Astrocyte (in vitro differentiated cells and primary cell): ENCODE results near the gene ARFRP1. TPM values are rescaled to one million over a fixed set of nuclear protein-coding genes. Genes with fewer than 3 reads are reported as not detected.

Experiments used
- DNase-seq: peaks from one replicate; pipeline ENCODE4 v3.0.0-alpha.2; 2010; ENCODE audit warnings: low read depth
- FAIRE-seq: peaks from 2 replicates; lab custom pipeline; 2011; peaks lifted over from hg19 to GRCh38; lab: Jason Lieb, UNC
- H2AFZ ChIP-seq: 2 replicates; pipeline ENCODE4 v1.6.0; 2012; ENCODE audit warnings: low read depth, low read length, inconsistent platforms
- H3K27ac ChIP-seq: 2 replicates; pipeline ENCODE4 v1.5.1; 2011; ENCODE audit warnings: low read depth, low read length, inconsistent platforms
- H3K27me3 ChIP-seq: 2 replicates; pipeline ENCODE4 v1.6.0; 2011; ENCODE audit warnings: low read length, inconsistent platforms; ENCODE audit not compliant: insufficient read depth
- H3K36me3 ChIP-seq: 2 replicates; pipeline ENCODE4 v1.5.1; 2011; ENCODE audit warnings: low read length, inconsistent platforms; ENCODE audit not compliant: insufficient read depth
- H3K4me1 ChIP-seq: 2 replicates; pipeline ENCODE4 v1.5.1; 2011; ENCODE audit warnings: low read length, inconsistent platforms; ENCODE audit not compliant: insufficient read depth
- H3K4me2 ChIP-seq: 2 replicates; pipeline ENCODE4 v1.6.0; 2012; ENCODE audit warnings: low read length, inconsistent platforms
- H3K4me3 ChIP-seq: 2 replicates; pipeline ENCODE4 v1.5.1; 2011; ENCODE audit warnings: low read depth, mild to moderate bottlenecking, low read length, inconsistent platforms; ENCODE audit not compliant: insufficient read depth
- H3K79me2 ChIP-seq: 2 replicates; pipeline ENCODE4 v1.6.0; 2012; ENCODE audit warnings: mild to moderate bottlenecking, low read length, inconsistent platforms; ENCODE audit not compliant: insufficient read depth
- H3K9ac ChIP-seq: 2 replicates; pipeline ENCODE4 v1.6.0; 2012; ENCODE audit warnings: mild to moderate bottlenecking, low read length, inconsistent platforms
- H3K9me3 ChIP-seq: 2 replicates; pipeline ENCODE4 v1.5.1; 2012; ENCODE audit warnings: low read depth, mild to moderate bottlenecking, low read length, inconsistent platforms; ENCODE audit not compliant: insufficient read depth
- H4K20me1 ChIP-seq: 2 replicates; pipeline ENCODE4 v1.6.0; 2012; ENCODE audit warnings: low read length, inconsistent platforms; ENCODE audit not compliant: insufficient read depth
- H3K27ac Mint-ChIP-seq: one replicate; pipeline ENCODE4 v1.8.0; 2021; ENCODE audit warnings: mild to moderate bottlenecking, mixed read lengths; ENCODE audit not compliant: unreplicated experiment
- H3K27me3 Mint-ChIP-seq: one replicate; pipeline ENCODE4 v1.8.0; 2021; ENCODE audit warnings: low read depth, mixed read lengths; ENCODE audit not compliant: unreplicated experiment
- H3K36me3 Mint-ChIP-seq: one replicate; pipeline ENCODE4 v1.8.0; 2021; ENCODE audit warnings: low read depth, mixed read lengths; ENCODE audit not compliant: unreplicated experiment
- H3K4me1 Mint-ChIP-seq: one replicate; pipeline ENCODE4 v1.8.0; 2021; ENCODE audit warnings: low read depth, mixed read lengths; ENCODE audit not compliant: unreplicated experiment
- H3K4me3 Mint-ChIP-seq: one replicate; pipeline ENCODE4 v1.8.0; 2021; ENCODE audit warnings: mild to moderate bottlenecking, moderate library complexity, mixed read lengths; ENCODE audit not compliant: unreplicated experiment
- H3K9me3 Mint-ChIP-seq: one replicate; pipeline ENCODE4 v1.8.0; 2021; ENCODE audit warnings: mild to moderate bottlenecking, mixed read lengths; ENCODE audit not compliant: unreplicated experiment
- EZH2 ChIP-seq: IDR thresholded peaks from 2 replicates; pipeline ENCODE4 v1.6.1; 2012; ENCODE audit warnings: mild to moderate bottlenecking, low read length, inconsistent platforms; ENCODE audit not compliant: insufficient read depth
- total RNA-seq: library from RNA; stranded (reverse); gene quantifications from 2 replicates; pipeline ENCODE4 v1.2.1, GENCODE V29; 2021
- TF ChIP-seq, protein P1 (sequence below): IDR thresholded peaks from 2 replicates; pipeline ENCODE4 v1.5.1; 2011; ENCODE audit warnings: low read depth, mild to moderate bottlenecking, inconsistent platforms, low read length, moderate library complexity; ENCODE audit not compliant: insufficient read depth

Gene ARFRP1
- total RNA-seq, 1 donor from 2014 or later = 32.5 TPM

- no peaks in the 10 kb centered on the region for H3K9me3 ChIP-seq
- peaks cover 4% of the 10 kb centered on the region for H3K36me3 Mint-ChIP-seq
- H3K27me3 ChIP-seq = no peaks in the 10 kb centered on the region
- H3K27ac Mint-ChIP-seq = no peak overlapping the region
- H3K79me2 ChIP-seq = no peaks in the 10 kb centered on the region
- no peak overlapping the region for H2AFZ ChIP-seq
- no peak overlapping the region for H3K4me2 ChIP-seq
- TF ChIP-seq, protein P1, sequence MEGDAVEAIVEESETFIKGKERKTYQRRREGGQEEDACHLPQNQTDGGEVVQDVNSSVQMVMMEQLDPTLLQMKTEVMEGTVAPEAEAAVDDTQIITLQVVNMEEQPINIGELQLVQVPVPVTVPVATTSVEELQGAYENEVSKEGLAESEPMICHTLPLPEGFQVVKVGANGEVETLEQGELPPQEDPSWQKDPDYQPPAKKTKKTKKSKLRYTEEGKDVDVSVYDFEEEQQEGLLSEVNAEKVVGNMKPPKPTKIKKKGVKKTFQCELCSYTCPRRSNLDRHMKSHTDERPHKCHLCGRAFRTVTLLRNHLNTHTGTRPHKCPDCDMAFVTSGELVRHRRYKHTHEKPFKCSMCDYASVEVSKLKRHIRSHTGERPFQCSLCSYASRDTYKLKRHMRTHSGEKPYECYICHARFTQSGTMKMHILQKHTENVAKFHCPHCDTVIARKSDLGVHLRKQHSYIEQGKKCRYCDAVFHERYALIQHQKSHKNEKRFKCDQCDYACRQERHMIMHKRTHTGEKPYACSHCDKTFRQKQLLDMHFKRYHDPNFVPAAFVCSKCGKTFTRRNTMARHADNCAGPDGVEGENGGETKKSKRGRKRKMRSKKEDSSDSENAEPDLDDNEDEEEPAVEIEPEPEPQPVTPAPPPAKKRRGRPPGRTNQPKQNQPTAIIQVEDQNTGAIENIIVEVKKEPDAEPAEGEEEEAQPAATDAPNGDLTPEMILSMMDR = no peak
- TF ChIP-seq EZH2 = no peak
- no peak overlapping the region for H3K4me3 Mint-ChIP-seq
- no peak for DNase-seq
- no peaks in the 10 kb centered on the region for H3K9me3 Mint-ChIP-seq
- H3K4me1 Mint-ChIP-seq = peaks cover 4% of the 10 kb centered on the region
- H3K36me3 ChIP-seq = no peaks in the 10 kb centered on the region
- no peaks in the 10 kb centered on the region for H3K4me1 ChIP-seq
- no peak overlapping the region for H3K9ac ChIP-seq
- H3K4me3 ChIP-seq = no peak overlapping the region
- no peaks in the 10 kb centered on the region for H3K27me3 Mint-ChIP-seq
- FAIRE-seq = no peak
- no peak overlapping the region for H3K27ac ChIP-seq
- H4K20me1 ChIP-seq = peaks cover 3% of the 10 kb centered on the region
Measured at GRCh38 chr20:63750807-63751470, 43.2 kb upstream of the ARFRP1 start.

GRCh38 chr20:63749597-63750508, 42.1 kb upstream of the ARFRP1 start:
- Histone ChIP-seq H3K36me3 (no peaks in the 10 kb centered on the region), H3K27ac (no peak overlapping the region), H3K4me2 (no peak overlapping the region), H3K9ac (no peak overlapping the region), H3K79me2 (no peaks in the 10 kb centered on the region), H3K4me1 (no peaks in the 10 kb centered on the region), H2AFZ (no peak overlapping the region), H3K4me3 (no peak overlapping the region), H3K9me3 (no peaks in the 10 kb centered on the region), H3K27me3 (no peaks in the 10 kb centered on the region), H4K20me1 (peaks cover 3% of the 10 kb centered on the region)
- H3K27me3 Mint-ChIP-seq = no peaks in the 10 kb centered on the region
- no peak overlapping the region for H3K27ac Mint-ChIP-seq
- no peak overlapping the region for H3K4me3 Mint-ChIP-seq
- no peak for FAIRE-seq
- H3K4me1 Mint-ChIP-seq = peaks cover 4% of the 10 kb centered on the region
- no peaks in the 10 kb centered on the region for H3K9me3 Mint-ChIP-seq
- DNase-seq = no peak
- TF ChIP-seq, protein P1 = no peak
- no peak for TF ChIP-seq EZH2
- peaks cover 6% of the 10 kb centered on the region for H3K36me3 Mint-ChIP-seq

- Histone ChIP-seq H2AFZ (no peak overlapping the region), H3K4me1 (no peaks in the 10 kb centered on the region), H3K4me3 (no peak overlapping the region), H3K27ac (no peak overlapping the region), H3K79me2 (no peaks in the 10 kb centered on the region), H3K9ac (no peak overlapping the region), H3K27me3 (no peaks in the 10 kb centered on the region), H4K20me1 (peaks cover 3% of the 10 kb centered on the region), H3K9me3 (no peaks in the 10 kb centered on the region), H3K36me3 (no peaks in the 10 kb centered on the region), H3K4me2 (no peak overlapping the region)
- peaks cover 6% of the 10 kb centered on the region for H3K36me3 Mint-ChIP-seq
- no peak overlapping the region for H3K4me3 Mint-ChIP-seq
- H3K4me1 Mint-ChIP-seq = peaks cover 1% of the 10 kb centered on the region
- TF ChIP-seq, protein P1 = no peak
- no peak for TF ChIP-seq EZH2
- no peak for DNase-seq
- H3K27ac Mint-ChIP-seq = no peak overlapping the region
- no peaks in the 10 kb centered on the region for H3K9me3 Mint-ChIP-seq
- no peak for FAIRE-seq
- no peaks in the 10 kb centered on the region for H3K27me3 Mint-ChIP-seq
Measured at GRCh38 chr20:63748934-63749270, 41.1 kb upstream of the ARFRP1 start.
